Adrenal gland (tissue), 12 donors: Measurements from ENCODE around the gene RO60. TPM values are rescaled to one million over a fixed set of nuclear protein-coding genes. Genes with fewer than 3 reads are reported as not detected.

ENCODE experiments used
- DNase-seq, 7 donors: peaks; one replicate each; pipeline ENCODE4 v3.0.0-alpha.2; 2019 to 2020
- H3K27ac ChIP-seq, 5 donors: fragments of 200-600 bp; sonication (generic) in 4 of 5; 1 replicate in 3 of 5; 2 replicates in 2 of 5; pipeline versions ENCODE4 v1.5.1 to v1.8.0; 2016 to 2020; ENCODE audit warnings: mild to moderate bottlenecking in 1 of 5
- H3K27me3 ChIP-seq: fragments of 200-600 bp; 2 replicates; pipeline ENCODE4 v1.8.0; 2021
- H3K36me3 ChIP-seq, 2 donors: fragments of 200-600 bp; replicated peaks in 1 of 2; 1 replicate in 1 of 2; 2 replicates in 1 of 2; pipeline versions ENCODE4 v1.5.1 to v1.8.0; 2018 to 2022
- H3K4me1 ChIP-seq, 2 donors: fragments of 200-600 bp; replicated peaks in 1 of 2; 1 replicate in 1 of 2; 2 replicates in 1 of 2; pipeline versions ENCODE4 v1.5.1 to v1.8.0; 2018 to 2021
- H3K4me3 ChIP-seq, 4 donors: fragments of 200-600 bp; sonication (generic) in 3 of 4; one replicate each; pipeline ENCODE4 v1.5.1; 2016 to 2018
- H3K9me3 ChIP-seq, 3 donors: fragments of 200-600 bp; sonication (generic) in 1 of 3; replicated peaks in 1 of 3; 1 replicate in 2 of 3; 2 replicates in 1 of 3; pipeline versions ENCODE4 v1.5.1 to v1.8.0; 2016 to 2021
- POLR2A ChIP-seq, 2 donors: fragments of 450-650 bp; IDR thresholded peaks; one replicate each; pipeline ENCODE4 v1.6.1; 2017; ENCODE audit warnings: antibody characterized with exemption in 2 of 2, mild to moderate bottlenecking in 2 of 2, moderate library complexity in 1 of 2
- WGBS, 4 donors: extraction: QIAGEN DNeasy Blood & Tissue Kit in 2 of 4; methylation state at CpG; one replicate each; pipeline versions ENCODE4 v1.1.5 to v1.1.7; 2013 to 2017; 5-methylcytosine and 5-hydroxymethylcytosine counted together
- intact Hi-C, 2 donors: fragments of 100-400 bp; cut with DNase I; formaldehyde crosslinking; loops; one replicate each; pipeline versions ENCODE4 v1.14.1 to v1.15.0; 2022 to 2023
- polyA plus RNA-seq, 3 donors: library from polyadenylated mRNA; stranded (reverse); fragments of 200-250 nt in 2 of 3; fragments of 350-450 nt in 1 of 3; fragmentation: Illumina TruSeq in 1 of 3; extraction: RNeasy Lipid Tissue Mini Kit (QIAGEN cat#74804) in 1 of 3; gene quantifications; one replicate each; pipeline ENCODE4 v1.2.3, GENCODE V29; 2013 to 2014
- total RNA-seq, 9 donors: library from RNA; depleted of rRNA in 4 of 9; stranded (reverse); fragments of >200 nt in 4 of 9; fragments of 120-200 nt in 1 of 9; fragmentation: NEBNext Ultra II Directional in 1 of 9; extraction: Animal tissue kit (Norgen Biotek cat#: 25700) in 1 of 9; gene quantifications; one replicate each; pipeline versions ENCODE4 v1.1.0 to v1.2.4, GENCODE V29; 2013 to 2023
- TF ChIP-seq, protein P1 (sequence below), 6 experiments: fragments of 450-650 bp in 4 of 6; fragments of 200-600 bp in 2 of 6; sonication (generic) in 1 of 6; IDR thresholded peaks; 1 replicate in 5 of 6; 2 replicates in 1 of 6; pipeline versions ENCODE4 v1.5.1 to v1.8.0; 2016 to 2021; ENCODE audit warnings: antibody characterized with exemption in 6 of 6, mild to moderate bottlenecking in 2 of 6, moderate library complexity in 1 of 6
- donor health status: healthy with polysubstance abuse.
- donor health status: Bipolar disorder and iron deficiency.
- donor health status: DM: yes; HTN: yes; CAD: no.
- donor health status: DM: no; HTN: no; CAD: no.
- donor health status: DM: no; HTN: no; CAD: no.
- donor health status: DM: yes; HTN: yes; CAD: no.

Gene RO60
- total and polyA plus RNA-seq, 12 donors: 3.8 to 100 (median 72.8) TPM

DNA sequence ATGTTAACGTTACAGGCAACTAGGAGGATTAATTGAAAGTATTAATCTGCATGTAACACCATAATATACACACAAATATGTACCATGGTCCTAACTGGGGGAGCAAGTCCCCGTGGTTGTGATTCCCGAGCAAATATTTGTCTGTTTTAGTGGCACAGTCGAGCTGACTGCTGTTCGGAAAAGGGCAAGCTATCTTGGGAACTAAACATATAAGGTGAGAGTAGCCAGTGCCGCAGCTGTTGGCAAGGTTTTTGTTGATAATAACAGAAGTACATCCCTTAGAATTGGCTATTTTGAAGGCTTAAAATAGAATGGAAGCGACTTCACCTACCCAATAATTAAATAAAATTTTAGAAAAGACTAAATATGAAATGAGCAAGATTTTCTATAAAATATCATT lies 45.7 kb upstream of the RO60 start:
- H3K27ac ChIP-seq: no peak overlapping the region
- H3K4me1 ChIP-seq: no peaks in the 10 kb centered on the region
- TF ChIP-seq, protein P1, sequence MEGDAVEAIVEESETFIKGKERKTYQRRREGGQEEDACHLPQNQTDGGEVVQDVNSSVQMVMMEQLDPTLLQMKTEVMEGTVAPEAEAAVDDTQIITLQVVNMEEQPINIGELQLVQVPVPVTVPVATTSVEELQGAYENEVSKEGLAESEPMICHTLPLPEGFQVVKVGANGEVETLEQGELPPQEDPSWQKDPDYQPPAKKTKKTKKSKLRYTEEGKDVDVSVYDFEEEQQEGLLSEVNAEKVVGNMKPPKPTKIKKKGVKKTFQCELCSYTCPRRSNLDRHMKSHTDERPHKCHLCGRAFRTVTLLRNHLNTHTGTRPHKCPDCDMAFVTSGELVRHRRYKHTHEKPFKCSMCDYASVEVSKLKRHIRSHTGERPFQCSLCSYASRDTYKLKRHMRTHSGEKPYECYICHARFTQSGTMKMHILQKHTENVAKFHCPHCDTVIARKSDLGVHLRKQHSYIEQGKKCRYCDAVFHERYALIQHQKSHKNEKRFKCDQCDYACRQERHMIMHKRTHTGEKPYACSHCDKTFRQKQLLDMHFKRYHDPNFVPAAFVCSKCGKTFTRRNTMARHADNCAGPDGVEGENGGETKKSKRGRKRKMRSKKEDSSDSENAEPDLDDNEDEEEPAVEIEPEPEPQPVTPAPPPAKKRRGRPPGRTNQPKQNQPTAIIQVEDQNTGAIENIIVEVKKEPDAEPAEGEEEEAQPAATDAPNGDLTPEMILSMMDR (IDR thresholded peaks at IDR 0.05): no peak
- 87 to 95% (median 93%) methylated on average over 7 of the region's 7 CpGs for WGBS, 4 donors
- no peaks in the 10 kb centered on the region for H3K27me3 ChIP-seq
- intact Hi-C loops: loop anchor here in 1 of 2 donors (10.0 kb wide), 1 partner anchor 199 kb away; no protein-coding TSS in a partner anchor
- no peaks in the 10 kb centered on the region for H3K9me3 ChIP-seq
- peaks cover 0 to 3% of the 10 kb centered on the region in 2 donors for H3K36me3 ChIP-seq
- DNase-seq: no peak
- no peak overlapping the region for H3K4me3 ChIP-seq

DNA sequence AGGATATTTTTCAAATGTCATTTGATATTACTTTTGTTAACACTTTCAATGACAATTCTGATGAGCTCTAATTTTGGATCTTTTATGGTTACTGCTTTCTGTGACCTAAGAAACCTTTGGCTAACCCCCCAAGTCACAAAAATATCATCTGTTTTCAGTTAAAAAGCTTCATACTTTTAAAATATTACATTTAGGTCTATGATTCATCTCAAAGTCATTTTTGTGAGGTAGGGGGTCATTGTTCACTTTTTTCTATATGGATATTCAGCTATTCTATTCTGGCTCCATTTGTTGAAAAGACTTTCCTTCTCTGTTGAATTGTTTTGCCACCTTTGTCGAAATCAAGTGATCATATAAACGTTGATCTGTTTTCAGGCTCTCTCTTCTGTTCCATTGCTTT lies 45.0 kb upstream of the RO60 start:
- peaks cover 0 to 4% of the 10 kb centered on the region in 2 donors for H3K4me1 ChIP-seq
- intact Hi-C loops: loop anchor here in 1 of 2 donors (10.0 kb wide), 1 partner anchor 200 kb away; no protein-coding TSS in a partner anchor
- H3K27me3 ChIP-seq: no peaks in the 10 kb centered on the region
- no peak overlapping the region for H3K27ac ChIP-seq
- no peak for DNase-seq
- no peak overlapping the region for H3K4me3 ChIP-seq
- 82 to 90% (median 89%) methylated on average over 2 of the region's 2 CpGs for WGBS, 4 donors
- no peaks in the 10 kb centered on the region for H3K9me3 ChIP-seq
- no peak for TF ChIP-seq POLR2A (IDR thresholded peaks at IDR 0.05)
- TF ChIP-seq, protein P1 (IDR thresholded peaks at IDR 0.05): no peak
- H3K36me3 ChIP-seq: peaks cover 0 to 3% of the 10 kb centered on the region in 2 donors

- Histone ChIP-seq H3K27ac (no peak overlapping the region), H3K36me3 (peaks cover 0 to 3% of the 10 kb centered on the region in 2 donors), H3K27me3 (no peaks in the 10 kb centered on the region), H3K9me3 (no peaks in the 10 kb centered on the region), H3K4me1 (peaks cover 0 to 4% of the 10 kb centered on the region in 2 donors), H3K4me3 (no peak overlapping the region)
- TF ChIP-seq, protein P1 (IDR thresholded peaks at IDR 0.05): no peak
- TF ChIP-seq POLR2A (IDR thresholded peaks at IDR 0.05): no peak
- DNase-seq: no peak
- intact Hi-C loops: loop anchor here in 1 of 2 donors (10.0 kb wide), 1 partner anchor 202 kb away; no protein-coding TSS in a partner anchor
Observed at GRCh38 chr1:193016788-193017187, 42.6 kb upstream of the RO60 start.

- H3K27ac ChIP-seq: no peak overlapping the region
- intact Hi-C loops: loop anchor here (10.0 kb wide), 3 partner anchors 205 to 545 kb away; partner anchors contain the start of gene RGS2 (in 1 of the 2)
Observed at GRCh38 chr1:193019442-193020026, 39.9 kb upstream of the RO60 start.

More at GRCh38 chr1:193019442-193020026, 39.9 kb upstream of the RO60 start:
- DNase-seq: peak in 1 of 7 donors; percentile 7
- H3K27me3 ChIP-seq: no peaks in the 10 kb centered on the region
- TF ChIP-seq POLR2A (IDR thresholded peaks at IDR 0.05): no peak
- TF ChIP-seq, protein P1 (IDR thresholded peaks at IDR 0.05): peak; percentile 36 to 78 (median 67)
- peaks cover 0 to 4% of the 10 kb centered on the region in 2 donors for H3K4me1 ChIP-seq
- no peaks in the 10 kb centered on the region for H3K9me3 ChIP-seq
- H3K36me3 ChIP-seq: peaks cover 0 to 3% of the 10 kb centered on the region in 2 donors
- H3K4me3 ChIP-seq: no peak overlapping the region
